Neural cell (in vitro differentiated cells): Measurements from ENCODE around the gene GAREM1.

Experiments used
- CTCF ChIP-seq: fragments of 450-650 bp; IDR thresholded peaks from 2 replicates; pipeline ENCODE4 v1.5.1; 2014; ENCODE audit warnings: antibody characterized with exemption, mild to moderate bottlenecking, moderate library complexity; ENCODE audit not compliant: poor library complexity, severe bottlenecking
- MXI1 ChIP-seq: fragments of 450-650 bp; conservative IDR thresholded peaks from 2 replicates; pipeline ENCODE4 v1.6.1; 2014; ENCODE audit warnings: antibody characterized with exemption, mild to moderate bottlenecking; ENCODE audit not compliant: poor library complexity, severe bottlenecking

- TF ChIP-seq MXI1: no peak
- no peak for TF ChIP-seq CTCF
These were observed 142.3 kb downstream of the GAREM1 start for GRCh38 chr18:32328379-32328778.
